Stimulated activated CD4-positive, alpha-beta T cell treated with anti-CD3 and anti-CD28 coated beads, Interleukin-1b, Interleukin-23, amount 100 ng/mL, for 4 hours (primary cell): ENCODE measurements around the gene RPS6KB2.
"Not testable (repeated sequence)": the region's sequence is repeated elsewhere in the genome, so short reads cannot be mapped to it uniquely, and the experiment has no call there.

Experiments used
- DNase-seq, 2 donors: peaks; one replicate each; pipeline ENCODE4 v3.0.0-alpha.2; 2020; ENCODE audit warnings: low read depth in 2 of 2

Gene RPS6KB2

DNA sequence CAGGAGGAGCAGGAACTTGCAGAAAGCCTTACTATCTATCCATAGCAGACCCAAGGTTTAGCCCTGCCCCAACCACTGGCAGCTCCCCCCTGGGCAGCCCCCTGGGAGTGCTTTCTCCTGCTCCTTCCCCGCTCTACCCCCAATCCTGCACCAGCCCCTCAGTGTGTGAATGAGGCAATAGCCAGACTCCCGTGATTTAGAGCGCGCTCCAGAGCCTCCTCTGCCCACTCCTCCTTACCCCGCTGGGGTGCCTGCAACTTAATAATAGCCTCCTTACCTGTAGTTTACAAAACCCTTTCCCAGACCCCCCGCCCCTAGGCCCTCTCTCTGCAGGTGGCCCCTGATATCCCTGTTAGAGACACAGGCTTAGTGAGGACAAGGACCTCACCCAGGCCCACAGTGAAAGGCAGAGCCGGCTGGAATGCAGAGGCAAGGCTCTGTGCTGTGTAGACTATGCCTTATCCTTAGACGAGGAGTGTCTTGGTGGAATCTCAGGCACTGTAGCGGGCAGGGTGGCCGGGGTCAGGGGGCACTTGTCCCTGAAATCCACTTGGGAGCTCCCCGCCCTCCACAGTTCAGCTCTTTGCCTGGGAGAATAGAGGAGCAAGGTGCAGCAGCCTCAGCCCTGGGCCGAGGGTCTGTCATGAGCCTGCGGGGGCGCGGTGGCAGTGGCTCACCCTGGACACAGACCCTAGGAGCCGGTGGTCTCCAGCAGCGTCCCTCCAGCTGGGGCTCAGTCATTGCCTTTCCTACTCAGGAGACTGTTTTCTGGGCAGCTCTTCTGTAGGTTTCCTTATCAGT is 17.1 kb upstream of the RPS6KB2 start:
- no peak for DNase-seq

GRCh38 chr11:67411785-67412152 is 16.5 kb upstream of the RPS6KB2 start:
- no peak for DNase-seq

DNA sequence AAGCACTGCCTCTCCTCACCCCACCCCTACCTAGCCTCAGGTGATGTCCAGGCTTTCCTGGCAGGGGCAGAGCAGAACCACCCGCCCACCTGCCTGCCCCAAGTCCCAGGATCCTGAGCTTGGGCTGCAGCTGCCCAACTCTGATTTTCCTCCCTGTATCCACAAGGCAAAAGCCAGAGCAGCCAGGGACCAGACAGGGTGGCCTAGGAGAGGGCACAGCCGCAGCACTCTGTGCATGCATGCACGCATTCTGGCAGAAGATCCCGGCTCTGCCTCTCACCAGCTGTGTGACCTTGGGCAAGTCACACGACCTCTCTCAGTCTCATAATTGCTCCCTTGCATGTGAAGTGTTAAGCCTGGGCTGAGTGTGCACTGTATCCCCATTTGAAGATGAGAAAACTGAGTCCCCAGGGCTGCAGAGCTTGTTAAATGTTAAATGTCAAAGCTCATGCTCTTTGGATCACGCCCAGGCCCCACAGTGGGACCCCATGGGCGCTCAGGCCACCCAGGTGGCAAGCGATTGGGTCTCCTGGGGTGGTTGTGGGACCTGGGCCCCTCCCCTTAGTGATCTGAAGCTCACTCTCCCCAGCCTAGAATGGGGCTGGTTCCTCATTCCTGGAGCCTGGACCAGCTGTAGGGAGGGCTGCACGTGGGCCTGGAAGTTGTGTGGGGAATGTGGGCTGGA is 15.7 kb upstream of the RPS6KB2 start:
- DNase-seq, result no peak

GRCh38 chr11:67413266-67413849 is 14.9 kb upstream of the RPS6KB2 start:
- no peak for DNase-seq

DNA sequence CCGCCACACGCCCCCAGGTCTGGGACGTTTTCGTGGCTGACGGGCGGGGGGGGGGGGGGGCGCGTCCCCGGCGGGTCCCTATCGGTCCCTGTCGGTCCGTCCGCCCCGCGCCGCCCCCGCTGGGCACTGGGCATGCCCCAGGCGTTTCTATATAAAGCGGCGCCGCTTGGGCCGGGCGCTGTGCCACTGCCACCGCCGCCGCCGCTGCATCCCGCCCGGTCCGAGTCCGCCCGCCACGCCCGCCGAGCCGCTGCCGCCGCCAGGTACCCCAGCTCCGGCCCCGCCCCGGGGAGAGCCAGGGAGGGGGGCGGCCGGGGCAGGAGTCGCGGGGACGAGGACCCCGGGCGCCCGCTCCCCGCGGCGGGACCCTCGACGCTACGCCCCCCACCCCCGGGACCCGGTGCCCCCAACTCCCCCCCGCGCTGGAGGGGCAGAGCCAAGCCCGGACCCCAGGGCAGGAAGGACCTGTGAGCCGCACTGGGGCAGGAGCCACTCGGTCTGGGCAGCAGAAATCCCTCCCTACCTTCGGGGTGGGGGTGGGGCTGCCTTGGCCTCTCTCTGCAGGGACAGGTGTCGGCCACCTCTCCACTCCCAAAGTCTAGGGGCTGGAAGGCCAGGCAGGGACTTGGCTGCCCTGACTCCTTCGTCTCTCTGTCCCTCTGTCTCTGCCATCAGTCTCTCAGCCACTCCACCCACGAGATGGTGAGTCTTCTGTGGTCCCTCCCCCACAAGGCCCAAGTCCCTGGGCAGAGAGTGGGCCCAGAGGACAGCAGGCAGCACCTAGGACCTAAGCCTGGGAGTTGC is 12.6 kb upstream of the RPS6KB2 start, which contains the start of gene CARNS1:
Gene CARNS1 (plus strand): TSS at position 178 of the 804 bp plus-strand sequence. CDS start 522 bp downstream, at position 700.
- DNase-seq, result no peak

GRCh38 chr11:67416416-67417335 is 11.6 kb upstream of the RPS6KB2 start:
- DNase-seq, result peak in 1 of 2 donors; percentile 65

GRCh38 chr11:67417425-67417824 is 10.9 kb upstream of the RPS6KB2 start:
- no peak for DNase-seq

DNA sequence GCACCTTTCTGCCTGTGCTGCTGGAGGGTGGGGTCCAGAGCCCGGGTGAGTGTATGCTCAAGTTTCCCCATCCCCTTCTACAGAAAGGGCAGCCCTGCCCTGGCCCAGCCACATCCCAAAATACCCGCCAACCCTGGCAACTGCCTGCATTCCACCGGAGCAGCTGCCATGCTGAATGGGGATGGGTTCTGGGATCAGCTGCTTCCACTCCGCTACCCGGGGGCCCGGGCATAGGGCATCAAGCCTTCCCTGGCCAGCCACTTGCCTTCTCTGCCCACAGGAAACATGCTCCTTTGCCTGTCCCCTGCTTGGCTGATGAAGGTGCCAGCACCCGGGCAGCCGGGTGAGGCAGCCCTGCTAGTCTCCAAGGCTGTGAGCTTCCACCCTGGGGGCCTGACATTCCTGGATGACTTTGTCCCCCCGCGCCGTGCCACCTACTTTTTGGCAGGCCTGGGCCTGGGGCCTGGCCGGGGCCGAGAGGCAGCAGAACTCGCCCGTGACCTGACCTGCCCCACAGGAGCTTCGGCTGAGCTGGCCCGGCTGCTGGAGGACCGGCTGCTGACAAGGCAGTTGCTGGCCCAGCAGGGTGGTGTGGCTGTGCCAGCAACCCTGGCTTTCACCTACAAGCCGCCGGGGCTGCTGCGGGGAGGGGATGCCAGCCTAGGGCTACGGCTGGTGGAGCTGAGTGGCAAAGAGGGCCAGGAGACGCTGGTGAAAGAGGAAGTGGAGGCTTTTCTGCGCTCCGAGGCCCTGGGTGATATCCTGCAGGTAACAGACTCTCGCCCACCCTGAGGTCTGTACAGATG is 9.6 kb upstream of the RPS6KB2 start:
- no peak for DNase-seq

DNA sequence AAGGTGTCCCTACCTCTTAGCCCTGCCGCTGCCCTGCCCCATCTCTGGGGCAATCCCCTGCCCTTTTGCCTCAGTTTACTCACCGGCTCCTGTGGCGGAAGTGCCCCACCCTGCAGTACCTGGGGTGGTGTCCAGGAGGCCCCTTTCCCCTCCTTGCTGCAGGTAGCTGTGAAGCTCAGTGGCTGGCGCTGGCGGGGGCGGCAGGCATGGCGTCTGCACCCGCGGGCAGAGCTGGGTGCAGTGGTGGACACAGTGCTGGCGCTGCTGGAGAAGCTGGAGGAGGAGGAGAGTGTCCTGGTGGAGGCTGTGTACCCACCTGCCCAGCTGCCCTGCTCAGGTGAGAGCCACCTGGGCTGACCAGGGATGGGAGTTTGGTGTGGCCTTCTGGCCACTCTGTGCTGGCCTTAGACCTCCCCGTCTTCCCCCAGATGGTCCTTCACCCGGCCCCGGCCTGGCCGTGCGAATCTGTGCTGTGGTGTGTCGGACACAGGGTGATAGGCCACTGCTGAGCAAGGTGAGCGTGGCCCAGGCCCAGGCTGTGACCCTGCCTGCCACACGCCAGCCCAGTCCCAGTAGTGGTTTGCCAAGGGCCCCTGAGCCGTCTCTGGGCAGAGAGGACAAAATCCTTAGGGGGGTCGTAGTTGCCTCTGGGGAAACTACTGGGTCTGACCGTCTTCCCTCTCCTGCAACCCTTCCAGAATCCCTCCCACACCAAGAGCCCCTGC is 8.8 kb upstream of the RPS6KB2 start:
- no peak for DNase-seq

DNA sequence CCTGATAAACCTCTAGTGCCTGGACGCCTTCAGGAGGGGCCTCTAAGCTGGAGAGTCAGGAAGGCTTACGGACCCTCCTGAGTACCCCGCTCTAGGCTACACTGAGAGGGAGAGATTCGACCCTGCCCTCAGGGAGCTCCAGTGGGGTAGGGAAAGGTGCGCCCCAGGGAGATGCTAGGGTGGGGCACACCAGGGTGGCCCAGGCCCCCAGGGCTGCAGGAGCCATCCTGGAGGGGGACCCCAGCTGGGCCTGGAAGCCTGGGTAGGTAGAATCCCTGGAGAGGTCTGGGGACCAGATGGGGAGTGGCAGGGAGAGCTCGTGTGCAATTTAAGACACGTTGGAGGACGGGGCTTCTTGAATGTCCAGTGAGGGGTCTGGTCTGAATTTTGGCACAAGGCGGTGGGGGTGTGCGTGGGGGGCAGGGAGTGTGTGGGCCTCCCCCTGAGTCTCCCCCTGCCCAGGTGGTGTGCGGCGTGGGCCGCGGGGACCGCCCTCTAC is 8.1 kb upstream of the RPS6KB2 start:
- no peak for DNase-seq

DNA sequence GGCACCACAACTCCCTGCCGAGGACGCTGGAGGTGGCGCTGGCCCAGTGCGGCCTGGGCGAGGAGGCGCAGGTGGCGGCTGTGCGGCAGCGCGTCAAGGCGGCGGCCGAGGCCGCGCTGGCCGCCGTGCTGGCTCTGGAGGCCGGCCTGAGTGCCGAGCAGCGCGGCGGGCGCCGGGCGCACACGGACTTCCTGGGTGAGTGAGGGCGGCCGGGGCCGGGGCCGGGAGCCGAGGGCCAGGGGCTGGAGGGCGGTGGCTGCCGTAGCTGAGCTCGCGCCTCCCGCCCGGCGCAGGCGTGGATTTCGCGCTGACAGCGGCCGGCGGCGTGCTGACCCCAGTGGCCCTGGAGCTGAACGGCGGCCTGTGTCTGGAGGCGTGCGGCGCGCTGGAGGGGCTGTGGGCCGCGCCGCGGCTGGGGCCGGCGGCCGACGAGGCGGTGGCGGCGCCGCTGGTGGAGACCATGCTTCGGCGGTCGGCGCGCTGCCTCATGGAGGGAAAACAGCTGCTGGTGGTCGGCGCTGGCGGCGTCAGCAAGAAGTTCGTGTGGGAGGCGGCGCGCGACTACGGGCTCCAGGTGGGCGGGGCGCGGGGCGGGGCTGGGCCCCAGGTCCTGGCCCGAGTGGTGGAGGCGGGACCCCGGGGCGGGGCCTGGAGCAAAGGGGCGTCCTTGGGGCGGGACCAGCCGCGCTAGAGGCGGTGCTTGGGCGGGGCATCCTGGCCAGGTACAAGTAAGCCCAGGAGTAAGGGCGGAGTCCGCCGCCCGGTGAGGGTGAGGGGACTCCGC is 7.5 kb upstream of the RPS6KB2 start:
- DNase-seq, result peak; percentile 99 to 100

DNA sequence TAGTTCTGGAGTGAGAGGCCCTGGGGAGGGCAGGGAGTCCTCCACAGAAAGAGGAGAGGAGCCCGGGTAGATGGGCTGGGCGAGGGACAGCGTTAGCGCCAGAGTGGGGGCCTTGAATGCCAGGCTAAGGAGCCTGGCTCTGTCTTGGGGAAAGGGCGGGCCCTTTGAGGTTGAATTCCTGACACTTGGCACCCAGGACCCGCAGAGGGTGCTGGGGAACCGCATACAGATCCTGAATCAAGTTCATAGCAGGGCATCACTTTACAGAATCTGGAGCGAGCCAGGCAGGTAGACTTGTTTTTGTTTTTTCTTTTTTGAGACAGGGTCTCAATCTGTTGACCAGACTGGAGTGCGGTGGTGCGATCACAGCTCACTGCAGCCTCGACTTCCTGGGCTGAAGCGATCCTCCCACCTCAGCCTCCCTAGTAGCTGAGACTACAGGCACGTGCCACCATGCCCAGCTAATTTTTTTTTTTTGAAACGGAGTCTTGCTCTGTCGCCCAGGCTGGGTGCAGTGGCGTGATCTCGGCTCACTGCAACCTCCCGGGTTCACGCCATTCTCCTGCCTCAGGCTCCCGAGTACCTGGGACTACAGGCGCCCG is 6.8 kb upstream of the RPS6KB2 start:
- no peak for DNase-seq

DNA sequence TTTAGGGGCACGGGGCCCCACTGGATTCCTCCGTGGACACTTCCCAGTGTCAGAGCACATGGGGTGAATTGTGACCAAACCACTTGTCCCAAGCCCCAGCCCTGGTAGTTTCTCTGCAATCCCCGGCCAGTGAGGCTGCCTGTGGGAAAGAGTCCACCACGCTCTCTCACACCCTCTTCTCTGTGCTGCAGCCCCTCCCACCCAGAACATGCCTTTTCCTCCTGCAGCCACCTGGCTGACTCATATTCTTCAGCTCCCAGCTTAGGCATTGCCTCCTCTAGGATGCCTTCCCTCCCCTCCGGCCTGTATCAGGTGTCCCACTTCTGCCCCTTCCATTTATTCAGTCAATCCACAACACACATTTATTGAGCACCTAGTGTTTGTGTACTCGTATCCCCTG is 5.4 kb upstream of the RPS6KB2 start:
- DNase-seq, result no peak

DNA sequence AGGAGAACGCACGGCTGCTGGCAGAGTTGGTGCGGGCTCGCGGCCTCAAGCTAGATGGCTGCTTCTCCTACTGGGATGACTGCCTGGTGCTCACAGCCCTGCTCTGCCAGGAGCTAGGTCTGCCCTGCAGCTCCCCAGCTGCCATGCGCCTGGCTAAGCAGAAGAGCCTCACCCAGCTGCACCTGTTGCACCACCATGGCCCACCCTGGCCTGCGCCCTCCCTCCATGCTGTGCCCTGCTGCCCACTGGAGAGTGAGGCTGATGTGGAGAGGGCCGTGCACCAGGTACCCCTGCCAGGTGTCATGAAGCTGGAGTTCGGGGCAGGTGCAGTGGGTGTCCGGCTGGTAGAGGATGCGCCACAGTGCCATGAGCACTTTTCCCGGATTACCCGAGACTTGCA is 4.8 kb upstream of the RPS6KB2 start:
- no peak for DNase-seq

- DNase-seq, result no peak
These were observed 4.2 kb upstream of the RPS6KB2 start for GRCh38 chr11:67423891-67424613.

GRCh38 chr11:67427364-67427859 is 882 bp upstream of the RPS6KB2 start:
- DNase-seq, result not testable (repeated sequence)

GRCh38 chr11:67429038-67429668 is 859 bp downstream of the RPS6KB2 start:
- DNase-seq, result no peak
